Stomach (tissue), 9 donors: ENCODE data around the gene BRCA1. TPM values are rescaled to one million over a fixed set of nuclear protein-coding genes. Genes with fewer than 3 reads are reported as not detected.

ENCODE experiments used
- DNase-seq, 2 donors: peaks; one replicate each; pipeline versions ENCODE4 v3.0.0 to v3.0.0-alpha.2; 2013 to 2019
- H3K27ac ChIP-seq, 5 donors: fragments of 200-600 bp in 4 of 5; sonication (generic) in 4 of 5; one replicate each; pipeline ENCODE4 v1.5.1; 2013 to 2019; ENCODE audit warnings: mild to moderate bottlenecking in 1 of 5, moderate library complexity in 1 of 5
- H3K27me3 ChIP-seq, 3 donors: fragments of 200-600 bp; sonication (generic); one replicate each; pipeline ENCODE4 v1.5.1; 2017 to 2019; ENCODE audit warnings: mixed run types in 1 of 3
- H3K36me3 ChIP-seq, 4 donors: fragments of 200-600 bp; sonication (generic); 1 replicate in 3 of 4; 2 replicates in 1 of 4; pipeline ENCODE4 v1.5.1; 2016 to 2019
- H3K4me1 ChIP-seq, 4 donors: fragments of 200-600 bp; sonication (generic); one replicate each; pipeline ENCODE4 v1.5.1; 2016 to 2019
- H3K4me3 ChIP-seq, 4 donors: fragments of 200-600 bp; sonication (generic) in 3 of 4; one replicate each; pipeline ENCODE4 v1.5.1; 2016 to 2019; ENCODE audit warnings: mild to moderate bottlenecking in 1 of 4
- H3K9me3 ChIP-seq, 4 donors: fragments of 200-600 bp; sonication (generic); one replicate each; pipeline ENCODE4 v1.5.1; 2016 to 2019
- EP300 ChIP-seq: sonication (generic); formaldehyde crosslinking; IDR thresholded peaks from one replicate; pipeline ENCODE4 v1.6.1; 2017; ENCODE audit warnings: antibody characterized with exemption
- POLR2A ChIP-seq, 4 donors: fragments of 450-650 bp; IDR thresholded peaks; one replicate each; pipeline ENCODE4 v1.6.1; 2016; ENCODE audit warnings: antibody characterized with exemption in 4 of 4, control low read depth in 2 of 4, mild to moderate bottlenecking in 1 of 4, moderate library complexity in 1 of 4
- POLR2AphosphoS5 ChIP-seq, 3 donors: sonication (generic); formaldehyde crosslinking; IDR thresholded peaks; one replicate each; pipeline ENCODE4 v1.6.1; 2016; ENCODE audit warnings: antibody characterized with exemption in 3 of 3
- WGBS, 5 donors: extraction: QIAGEN DNeasy Blood & Tissue Kit in 3 of 5; methylation state at CpG; one replicate each; pipeline versions ENCODE4 v1.1.5 to v1.1.7; 2013 to 2018; 5-methylcytosine and 5-hydroxymethylcytosine counted together
- intact Hi-C: fragments of 100-400 bp; cut with DNase I; formaldehyde crosslinking; loops from one replicate; pipeline ENCODE4 v1.15.1; 2023; ENCODE audit warnings: low total_unique reads
- polyA plus RNA-seq, 3 donors: library from polyadenylated mRNA; stranded (reverse); fragments of 200-250 nt; gene quantifications; one replicate each; pipeline ENCODE4 v1.2.3, GENCODE V29; 2013
- total RNA-seq, 5 donors: library from RNA; depleted of rRNA; stranded (reverse); fragments of >200 nt; gene quantifications; one replicate each; pipeline versions ENCODE4 v1.1.0 to v1.2.3, GENCODE V29; 2014 to 2016
- TF ChIP-seq, protein P1 (sequence below), 7 experiments: fragments of 450-650 bp in 4 of 7; fragments of 200-600 bp in 3 of 7; sonication (generic) in 3 of 7; IDR thresholded peaks; one replicate each; pipeline ENCODE4 v1.5.1; 2016 to 2019; ENCODE audit warnings: antibody characterized with exemption in 7 of 7, control low read depth in 2 of 7, mild to moderate bottlenecking in 1 of 7
- donor health status: healthy with polysubstance abuse.
- donor health status: Bipolar disorder and iron deficiency.
- donor health status: healthy.

BRCA1 gene
- total and polyA plus RNA-seq, 8 donors: 2.0 to 47.5 (median 14.3) TPM

GRCh38 chr17:43070257-43070656 is 54.9 kb downstream of the BRCA1 start:
- no peaks in the 10 kb centered on the region for H3K4me1 ChIP-seq
- intact Hi-C loops: no loop called here
- no peak overlapping the region for H3K4me3 ChIP-seq
- DNase-seq: no peak
- no peaks in the 10 kb centered on the region for H3K27me3 ChIP-seq
- H3K36me3 ChIP-seq: peaks cover 0 to 15% (median 5%) of the 10 kb centered on the region in 4 donors
- no peak overlapping the region for H3K27ac ChIP-seq
- TF ChIP-seq, protein P1, sequence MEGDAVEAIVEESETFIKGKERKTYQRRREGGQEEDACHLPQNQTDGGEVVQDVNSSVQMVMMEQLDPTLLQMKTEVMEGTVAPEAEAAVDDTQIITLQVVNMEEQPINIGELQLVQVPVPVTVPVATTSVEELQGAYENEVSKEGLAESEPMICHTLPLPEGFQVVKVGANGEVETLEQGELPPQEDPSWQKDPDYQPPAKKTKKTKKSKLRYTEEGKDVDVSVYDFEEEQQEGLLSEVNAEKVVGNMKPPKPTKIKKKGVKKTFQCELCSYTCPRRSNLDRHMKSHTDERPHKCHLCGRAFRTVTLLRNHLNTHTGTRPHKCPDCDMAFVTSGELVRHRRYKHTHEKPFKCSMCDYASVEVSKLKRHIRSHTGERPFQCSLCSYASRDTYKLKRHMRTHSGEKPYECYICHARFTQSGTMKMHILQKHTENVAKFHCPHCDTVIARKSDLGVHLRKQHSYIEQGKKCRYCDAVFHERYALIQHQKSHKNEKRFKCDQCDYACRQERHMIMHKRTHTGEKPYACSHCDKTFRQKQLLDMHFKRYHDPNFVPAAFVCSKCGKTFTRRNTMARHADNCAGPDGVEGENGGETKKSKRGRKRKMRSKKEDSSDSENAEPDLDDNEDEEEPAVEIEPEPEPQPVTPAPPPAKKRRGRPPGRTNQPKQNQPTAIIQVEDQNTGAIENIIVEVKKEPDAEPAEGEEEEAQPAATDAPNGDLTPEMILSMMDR (IDR thresholded peaks at IDR 0.05): no peak
- no peak for TF ChIP-seq EP300
- no peak for TF ChIP-seq POLR2AphosphoS5 (IDR thresholded peaks at IDR 0.05)
- TF ChIP-seq POLR2A (IDR thresholded peaks at IDR 0.05): no peak
- no peaks in the 10 kb centered on the region for H3K9me3 ChIP-seq
- WGBS, 5 donors: 75 to 92% (median 90%) methylated on average over 1 of the region's 1 CpG

- intact Hi-C loops: no loop called here
- TF ChIP-seq EP300 (no peak), POLR2AphosphoS5 (IDR thresholded peaks at IDR 0.05) (no peak), POLR2A (IDR thresholded peaks at IDR 0.05) (no peak)
- TF ChIP-seq, protein P1 (IDR thresholded peaks at IDR 0.05): no peak
- Histone ChIP-seq H3K36me3 (peaks cover 0 to 15% (median 3%) of the 10 kb centered on the region in 4 donors), H3K4me1 (no peaks in the 10 kb centered on the region), H3K4me3 (no peak overlapping the region), H3K27me3 (no peaks in the 10 kb centered on the region), H3K9me3 (no peaks in the 10 kb centered on the region), H3K27ac (no peak overlapping the region)
- WGBS, 5 donors: 42 to 81% (median 57%) methylated on average over 3 of the region's 3 CpGs
- no peak for DNase-seq
These were observed 55.7 kb downstream of the BRCA1 start for GRCh38 chr17:43069368-43069898.

DNA sequence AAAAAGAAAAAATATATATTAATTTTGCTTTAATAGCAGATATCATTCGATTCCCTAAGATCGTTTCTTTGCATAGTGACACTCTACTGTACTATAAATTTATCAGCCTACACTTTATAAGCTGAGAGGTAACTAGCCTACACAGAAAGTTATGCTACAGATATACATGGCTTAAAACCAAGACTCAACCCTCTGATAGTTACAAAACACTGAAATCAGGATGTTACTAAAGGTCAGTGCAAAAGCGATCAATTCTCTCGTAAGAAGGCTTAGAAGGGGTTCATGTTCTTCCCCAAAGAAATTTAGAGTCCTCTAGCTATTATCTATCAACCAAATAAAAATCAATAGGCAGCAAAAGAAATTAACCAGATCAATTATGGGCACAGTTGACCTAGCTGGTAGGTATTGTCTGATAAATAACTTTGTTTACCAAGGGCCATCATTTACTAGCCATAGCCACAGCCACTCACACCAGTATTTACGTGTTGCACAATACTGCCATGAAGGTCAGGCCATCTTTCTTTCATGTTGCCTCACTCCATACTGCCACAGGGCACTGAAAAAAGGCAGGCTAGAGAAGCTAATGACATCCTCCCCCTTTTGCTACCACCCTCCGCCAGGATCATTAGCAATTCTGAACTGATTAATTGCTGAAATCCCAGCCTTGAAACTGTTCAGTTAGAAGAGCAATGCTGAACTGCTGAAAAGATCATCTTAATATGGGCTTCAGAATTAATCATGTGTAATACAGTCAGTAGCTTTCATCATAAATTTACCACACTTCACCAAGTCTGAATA is 56.4 kb downstream of the BRCA1 start:
- Histone ChIP-seq H3K9me3 (no peaks in the 10 kb centered on the region), H3K36me3 (peaks cover 0 to 15% (median under 1%) of the 10 kb centered on the region in 4 donors), H3K4me1 (no peaks in the 10 kb centered on the region), H3K27me3 (no peaks in the 10 kb centered on the region), H3K27ac (no peak overlapping the region), H3K4me3 (no peak overlapping the region)
- TF ChIP-seq EP300: no peak
- TF ChIP-seq, protein P1 (IDR thresholded peaks at IDR 0.05): no peak
- intact Hi-C loops: no loop called here
- DNase-seq: no peak
- 91 to 96% (median 94%) methylated on average over 6 of the region's 6 CpGs for WGBS, 5 donors

DNA sequence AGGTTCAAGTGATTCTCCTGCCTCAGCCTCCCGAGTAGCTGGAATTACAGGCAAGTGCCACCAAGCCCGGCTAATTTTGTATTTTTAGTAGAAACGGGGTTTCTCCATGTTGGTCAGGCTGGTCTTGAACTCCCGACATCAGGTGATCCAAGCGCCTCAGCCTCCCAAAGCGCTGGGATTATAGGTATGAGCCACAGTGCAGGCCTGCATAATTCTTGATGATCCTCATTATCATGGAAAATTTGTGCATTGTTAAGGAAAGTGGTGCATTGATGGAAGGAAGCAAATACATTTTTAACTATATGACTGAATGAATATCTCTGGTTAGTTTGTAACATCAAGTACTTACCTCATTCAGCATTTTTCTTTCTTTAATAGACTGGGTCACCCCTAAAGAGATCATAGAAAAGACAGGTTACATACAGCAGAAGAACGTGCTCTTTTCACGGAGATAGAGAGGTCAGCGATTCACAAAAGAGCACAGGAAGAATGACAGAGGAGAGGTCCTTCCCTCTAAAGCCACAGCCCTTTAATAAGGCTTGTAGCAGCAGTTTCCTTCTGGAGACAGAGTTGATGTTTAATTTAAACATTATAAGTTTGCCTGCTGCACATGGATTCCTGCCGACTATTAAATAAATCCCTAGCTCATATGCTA is 62.1 kb downstream of the BRCA1 start:
- DNase-seq: no peak
- intact Hi-C loops: no loop called here
- H3K4me1 ChIP-seq: no peaks in the 10 kb centered on the region
- TF ChIP-seq EP300 (no peak), POLR2AphosphoS5 (IDR thresholded peaks at IDR 0.05) (no peak), POLR2A (IDR thresholded peaks at IDR 0.05) (no peak)
- TF ChIP-seq, protein P1 (IDR thresholded peaks at IDR 0.05): no peak
- H3K27me3 ChIP-seq: no peaks in the 10 kb centered on the region
- H3K36me3 ChIP-seq: no peaks in the 10 kb centered on the region
- 79 to 88% (median 84%) methylated on average over 10 of the region's 10 CpGs for WGBS, 5 donors
- no peak overlapping the region for H3K27ac ChIP-seq
- H3K9me3 ChIP-seq: no peaks in the 10 kb centered on the region
- H3K4me3 ChIP-seq: no peak overlapping the region
